ENCODE data around the gene NRP2. TPM values are rescaled to one million over a fixed set of nuclear protein-coding genes. Genes with fewer than 3 reads are reported as not detected.

Gene NRP2
- total RNA-seq, 1 experiment from 2014 or later, result 18.3 TPM

DNA sequence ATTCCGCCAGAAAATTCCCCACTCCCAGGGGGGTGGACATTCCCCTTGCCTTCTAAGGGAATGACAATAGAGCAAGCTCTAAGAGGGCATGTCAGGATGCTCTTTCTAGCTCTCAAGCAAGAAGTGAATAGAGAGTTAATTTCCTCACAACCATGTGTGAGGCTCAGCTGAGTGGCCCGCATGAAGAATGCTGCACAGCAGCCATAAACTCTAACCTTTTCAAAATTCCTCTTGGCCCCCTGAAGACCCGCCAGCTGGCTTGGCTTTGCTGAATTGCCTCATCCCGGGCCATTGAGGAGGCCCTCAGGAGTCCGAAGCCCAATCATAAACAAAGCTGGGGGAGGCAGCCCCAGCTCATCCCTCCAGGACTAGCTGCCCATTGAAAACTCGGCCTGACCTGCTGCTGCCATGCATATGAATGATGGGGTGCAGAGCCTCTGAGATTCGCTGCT is 38.2 kb downstream of the NRP2 start:
- TF ChIP-seq, protein P1, sequence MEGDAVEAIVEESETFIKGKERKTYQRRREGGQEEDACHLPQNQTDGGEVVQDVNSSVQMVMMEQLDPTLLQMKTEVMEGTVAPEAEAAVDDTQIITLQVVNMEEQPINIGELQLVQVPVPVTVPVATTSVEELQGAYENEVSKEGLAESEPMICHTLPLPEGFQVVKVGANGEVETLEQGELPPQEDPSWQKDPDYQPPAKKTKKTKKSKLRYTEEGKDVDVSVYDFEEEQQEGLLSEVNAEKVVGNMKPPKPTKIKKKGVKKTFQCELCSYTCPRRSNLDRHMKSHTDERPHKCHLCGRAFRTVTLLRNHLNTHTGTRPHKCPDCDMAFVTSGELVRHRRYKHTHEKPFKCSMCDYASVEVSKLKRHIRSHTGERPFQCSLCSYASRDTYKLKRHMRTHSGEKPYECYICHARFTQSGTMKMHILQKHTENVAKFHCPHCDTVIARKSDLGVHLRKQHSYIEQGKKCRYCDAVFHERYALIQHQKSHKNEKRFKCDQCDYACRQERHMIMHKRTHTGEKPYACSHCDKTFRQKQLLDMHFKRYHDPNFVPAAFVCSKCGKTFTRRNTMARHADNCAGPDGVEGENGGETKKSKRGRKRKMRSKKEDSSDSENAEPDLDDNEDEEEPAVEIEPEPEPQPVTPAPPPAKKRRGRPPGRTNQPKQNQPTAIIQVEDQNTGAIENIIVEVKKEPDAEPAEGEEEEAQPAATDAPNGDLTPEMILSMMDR (conservative IDR thresholded peaks at IDR 0.05; ENCODE audit: low read depth, low read length), result no peak
- TF ChIP-seq EZH2phosphoT487 (IDR thresholded peaks at IDR 0.05; ENCODE audit: borderline replicate concordance, low read length) (no peak), EZH2 (IDR thresholded peaks at IDR 0.05; ENCODE audit: low read length, unreplicated experiment) (no peak)
- H3K27me3 ChIP-seq (ENCODE audit: low read length), result no peaks in the 10 kb centered on the region
- H3K4me3 ChIP-seq (ENCODE audit: low read length), result no peak overlapping the region
- intact Hi-C loops (cut with micrococcal nuclease), result no loop called here
- H2AFZ ChIP-seq (ENCODE audit: low read length), result no peak overlapping the region
- CTCF ChIA-PET, result interaction anchor here (0.6 kb wide), 1 partner anchor 206 kb away, joined by 3 read pairs; no protein-coding TSS in a partner anchor
- ATAC-seq (no peak), DNase-seq (no peak)
- no peak overlapping the region for H3K27ac ChIP-seq (ENCODE audit: low read length)
- H3K9me2 ChIP-seq (replicated peaks; ENCODE audit: low read length), result no peaks in the 10 kb centered on the region
- H3K4me1 ChIP-seq (ENCODE audit: insufficient read depth, low read length), result no peaks in the 10 kb centered on the region
- H3F3A ChIP-seq (ENCODE audit: low read length, unreplicated experiment), result no peaks in the 10 kb centered on the region
- no TSS peak for BruUV-seq (replicated peaks)
- no peaks in the 10 kb centered on the region for H3K79me2 ChIP-seq (ENCODE audit: low read length)
- no peaks in the 10 kb centered on the region for H4K20me1 ChIP-seq (ENCODE audit: low read length)
- no peak overlapping the region for H3K9ac ChIP-seq (ENCODE audit: low read length)
- H3K36me3 ChIP-seq (ENCODE audit: low read depth, low read length), result 0 out of 2 replicates have a peak, but pooled peaks cover 3% of the 10 kb centered on the region
- no peaks in the 10 kb centered on the region for H3K9me3 ChIP-seq (ENCODE audit: low read length)
- POLR2A ChIA-PET (ENCODE audit: unreplicated experiment), result no interaction called here
- no peak overlapping the region for H3K4me2 ChIP-seq (ENCODE audit: low read length)

DNA sequence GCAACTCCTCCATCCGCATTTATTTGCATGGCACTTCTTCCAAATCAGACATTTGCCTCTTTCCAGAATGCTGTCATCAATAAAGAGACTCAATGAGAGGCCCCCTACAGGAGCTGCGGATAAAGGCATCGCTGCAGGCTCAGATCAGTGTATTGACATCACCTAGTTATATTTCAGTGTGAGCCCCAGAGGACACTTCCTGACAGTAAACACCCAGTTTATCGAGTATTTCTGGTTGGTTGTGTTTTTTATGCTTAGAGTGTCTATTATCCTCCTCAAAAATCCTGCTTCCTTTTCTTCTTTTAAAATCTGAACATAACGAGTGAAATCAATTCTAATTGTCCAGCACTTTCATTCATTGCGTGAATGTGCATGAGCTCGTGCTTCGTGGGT is 38.8 kb downstream of the NRP2 start:
- Histone ChIP-seq H3K27me3 (ENCODE audit: low read length) (no peaks in the 10 kb centered on the region), H3K79me2 (ENCODE audit: low read length) (no peaks in the 10 kb centered on the region), H3K4me3 (ENCODE audit: low read length) (no peak overlapping the region), H3K27ac (ENCODE audit: low read length) (no peak overlapping the region), H3K36me3 (ENCODE audit: low read depth, low read length) (peaks cover 3% of the 10 kb centered on the region; the same call in 1 of the 2 replicates), H4K20me1 (ENCODE audit: low read length) (no peaks in the 10 kb centered on the region), H3K4me2 (ENCODE audit: low read length) (no peak overlapping the region), H3K9me2 (replicated peaks; ENCODE audit: low read length) (no peaks in the 10 kb centered on the region), H3K9ac (ENCODE audit: low read length) (no peak overlapping the region), H3K4me1 (ENCODE audit: insufficient read depth, low read length) (peaks cover 1% of the 10 kb centered on the region), H3F3A (ENCODE audit: low read length, unreplicated experiment) (no peaks in the 10 kb centered on the region), H3K9me3 (ENCODE audit: low read length) (no peaks in the 10 kb centered on the region), H2AFZ (ENCODE audit: low read length) (no peak overlapping the region)
- BruUV-seq (replicated peaks), result no TSS peak
- ChIA-PET POLR2A (ENCODE audit: unreplicated experiment) (no interaction called here), CTCF (interaction anchor here (1.0 kb wide), 1 partner anchor 19 kb away, joined by 6 read pairs; no protein-coding TSS in a partner anchor)
- ATAC-seq, result no peak
- TF ChIP-seq, protein P1 (conservative IDR thresholded peaks at IDR 0.05; ENCODE audit: low read depth, low read length), result peak; percentile 63
- TF ChIP-seq EZH2 (IDR thresholded peaks at IDR 0.05; ENCODE audit: low read length, unreplicated experiment), result no peak
- DNase-seq, result peak; percentile 38
- intact Hi-C loops (cut with micrococcal nuclease), result no loop called here

DNA sequence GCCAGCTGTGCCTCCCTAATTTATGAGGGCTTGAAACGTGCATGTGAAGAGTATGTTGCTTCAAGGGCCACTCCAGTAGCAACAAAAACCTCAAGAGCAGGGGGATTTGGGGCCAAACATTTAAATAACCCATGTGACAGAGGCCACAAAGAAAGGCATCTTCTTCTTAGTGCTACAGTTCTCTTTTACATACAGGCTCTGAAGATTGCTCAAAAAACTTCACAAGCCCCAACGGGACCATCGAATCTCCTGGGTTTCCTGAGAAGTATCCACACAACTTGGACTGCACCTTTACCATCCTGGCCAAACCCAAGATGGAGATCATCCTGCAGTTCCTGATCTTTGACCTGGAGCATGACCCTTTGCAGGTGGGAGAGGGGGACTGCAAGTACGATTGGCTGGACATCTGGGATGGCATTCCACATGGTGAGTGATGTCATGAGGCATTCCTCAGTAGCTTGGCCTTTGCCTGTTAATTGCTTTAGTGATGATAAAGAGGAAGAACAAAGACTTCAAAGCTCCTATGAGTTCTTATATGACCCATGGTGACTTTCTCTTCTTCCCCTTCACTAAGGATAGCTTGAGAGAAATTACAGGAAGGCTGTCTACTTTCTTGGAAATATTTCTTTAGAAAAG is 40.1 kb downstream of the NRP2 start:
- intact Hi-C loops (cut with micrococcal nuclease), result no loop called here
- TF ChIP-seq EZH2phosphoT487 (IDR thresholded peaks at IDR 0.05; ENCODE audit: borderline replicate concordance, low read length) (no peak), EZH2 (IDR thresholded peaks at IDR 0.05; ENCODE audit: low read length, unreplicated experiment) (no peak)
- TF ChIP-seq, protein P1 (conservative IDR thresholded peaks at IDR 0.05; ENCODE audit: low read depth, low read length), result no peak

More for the DNA sequence above, 40.1 kb downstream of the NRP2 start:
- H4K20me1 ChIP-seq (ENCODE audit: low read length), result no peaks in the 10 kb centered on the region
- H3K4me1 ChIP-seq (ENCODE audit: insufficient read depth, low read length), result peaks cover 12% of the 10 kb centered on the region
- H3K36me3 ChIP-seq (ENCODE audit: low read depth, low read length), result peaks cover 3% of the 10 kb centered on the region; the same call in 1 of the 2 replicates
- H2AFZ ChIP-seq (ENCODE audit: low read length), result no peak overlapping the region
- H3K4me3 ChIP-seq (ENCODE audit: low read length), result no peak overlapping the region
- H3K9ac ChIP-seq (ENCODE audit: low read length), result no peak overlapping the region
- no peaks in the 10 kb centered on the region for H3K9me3 ChIP-seq (ENCODE audit: low read length)
- BruUV-seq (replicated peaks), result no TSS peak
- H3F3A ChIP-seq (ENCODE audit: low read length, unreplicated experiment), result no peaks in the 10 kb centered on the region
- no peak overlapping the region for H3K4me2 ChIP-seq (ENCODE audit: low read length)
- ChIA-PET POLR2A (ENCODE audit: unreplicated experiment) (no interaction called here), CTCF (interaction anchor here (0.6 kb wide), 2 partner anchors 46 to 94 kb away, joined by 3 read pairs; no protein-coding TSS in a partner anchor)
- ATAC-seq, result no peak
- H3K9me2 ChIP-seq (replicated peaks; ENCODE audit: low read length), result no peaks in the 10 kb centered on the region
- no peak overlapping the region for H3K27ac ChIP-seq (ENCODE audit: low read length)
- H3K79me2 ChIP-seq (ENCODE audit: low read length), result no peaks in the 10 kb centered on the region
- H3K27me3 ChIP-seq (ENCODE audit: low read length), result no peaks in the 10 kb centered on the region
- no peak for DNase-seq
